ENCODE data around the gene DYSF. TPM values are rescaled to one million over a fixed set of nuclear protein-coding genes. Genes with fewer than 3 reads are reported as not detected.
"Not testable (repeated sequence)": the region's sequence is repeated elsewhere in the genome, so short reads cannot be mapped to it uniquely, and the experiment has no call there.

The DYSF gene
- polyA plus RNA-seq, 4 donors: 0.67 to 5.0 (median 3.2) TPM

- WGBS, 3 donors: 83 to 92% (median 88%) methylated on average over 1 of the region's 1 CpG
- H3K4me3 ChIP-seq (ENCODE audit: low read depth in 1 of 3, low read length in 3 of 3): no peak overlapping the region
- FAIRE-seq (no peak), DNase-seq (no peak)
- H3K4me1 ChIP-seq (ENCODE audit: control insufficient read depth in 3 of 3, insufficient read depth in 2 of 3, low read depth in 1 of 3, low read length in 2 of 3): no peaks in the 10 kb centered on the region
- peaks cover 0 to 2% of the 10 kb centered on the region in 2 donors for H3K9me3 ChIP-seq (ENCODE audit: control insufficient read depth in 2 of 2, insufficient read depth in 1 of 2, low read depth in 1 of 2, low read length in 1 of 2)
- H3K27ac ChIP-seq (ENCODE audit: low read depth in 1 of 3, low read length in 2 of 3): no peak overlapping the region
- H3K36me3 ChIP-seq (ENCODE audit: control insufficient read depth in 3 of 3, insufficient read depth in 2 of 3, low read depth in 1 of 3, low read length in 3 of 3): no peaks in the 10 kb centered on the region
- peaks cover 0 to 2% (median 0%) of the 10 kb centered on the region in 3 donors for H3K27me3 ChIP-seq (ENCODE audit: control insufficient read depth in 3 of 3, insufficient read depth in 3 of 3, low read length in 3 of 3)
These were observed 194.0 kb downstream of the DYSF start for GRCh38 chr2:71647356-71647755.

GRCh38 chr2:71655498-71655897 is 202.1 kb downstream of the DYSF start:
- no peak for FAIRE-seq
- no peak overlapping the region for H3K27ac ChIP-seq (ENCODE audit: low read depth in 1 of 3, low read length in 2 of 3)
- H3K9me3 ChIP-seq (ENCODE audit: control insufficient read depth in 2 of 2, insufficient read depth in 1 of 2, low read depth in 1 of 2, low read length in 1 of 2): peaks cover 0 to 18% of the 10 kb centered on the region in 2 donors
- no peak for DNase-seq
- no peaks in the 10 kb centered on the region for H3K36me3 ChIP-seq (ENCODE audit: control insufficient read depth in 3 of 3, insufficient read depth in 2 of 3, low read depth in 1 of 3, low read length in 3 of 3)
- H3K4me1 ChIP-seq (ENCODE audit: control insufficient read depth in 3 of 3, insufficient read depth in 2 of 3, low read depth in 1 of 3, low read length in 2 of 3): no peaks in the 10 kb centered on the region
- H3K27me3 ChIP-seq (ENCODE audit: control insufficient read depth in 3 of 3, insufficient read depth in 3 of 3, low read length in 3 of 3): no peaks in the 10 kb centered on the region
- H3K4me3 ChIP-seq (ENCODE audit: low read depth in 1 of 3, low read length in 3 of 3): no peak overlapping the region
- WGBS, 3 donors: 71 to 85% (median 85%) methylated on average over 2 of the region's 2 CpGs

GRCh38 chr2:71658256-71658655 is 204.9 kb downstream of the DYSF start:
- not testable (repeated sequence) for DNase-seq; H3K36me3 ChIP-seq (ENCODE audit: control insufficient read depth in 3 of 3, insufficient read depth in 2 of 3, low read depth in 1 of 3, low read length in 3 of 3); H3K4me3 ChIP-seq (ENCODE audit: low read depth in 1 of 3, low read length in 3 of 3); FAIRE-seq; H3K4me1 ChIP-seq (ENCODE audit: control insufficient read depth in 3 of 3, insufficient read depth in 2 of 3, low read depth in 1 of 3, low read length in 2 of 3); H3K27me3 ChIP-seq (ENCODE audit: control insufficient read depth in 3 of 3, insufficient read depth in 3 of 3, low read length in 3 of 3); H3K27ac ChIP-seq (ENCODE audit: low read depth in 1 of 3, low read length in 2 of 3)
- H3K9me3 ChIP-seq (ENCODE audit: control insufficient read depth in 2 of 2, insufficient read depth in 1 of 2, low read depth in 1 of 2, low read length in 1 of 2): peaks cover 0 to 18% of the 10 kb centered on the region in 2 donors
- 48 to 55% (median 54%) methylated on average over 2 of the region's 2 CpGs for WGBS, 3 donors

- WGBS, 3 donors: 92 to 98% (median 94%) methylated on average over 3 of the region's 3 CpGs
- peaks cover 0 to 18% of the 10 kb centered on the region in 2 donors for H3K9me3 ChIP-seq (ENCODE audit: control insufficient read depth in 2 of 2, insufficient read depth in 1 of 2, low read depth in 1 of 2, low read length in 1 of 2)
- no peak overlapping the region for H3K27ac ChIP-seq (ENCODE audit: low read depth in 1 of 3, low read length in 2 of 3)
- no peak overlapping the region for H3K4me3 ChIP-seq (ENCODE audit: low read depth in 1 of 3, low read length in 3 of 3)
- no peaks in the 10 kb centered on the region for H3K27me3 ChIP-seq (ENCODE audit: control insufficient read depth in 3 of 3, insufficient read depth in 3 of 3, low read length in 3 of 3)
- DNase-seq (no peak), FAIRE-seq (no peak)
- H3K36me3 ChIP-seq (ENCODE audit: control insufficient read depth in 3 of 3, insufficient read depth in 2 of 3, low read depth in 1 of 3, low read length in 3 of 3): no peaks in the 10 kb centered on the region
- no peaks in the 10 kb centered on the region for H3K4me1 ChIP-seq (ENCODE audit: control insufficient read depth in 3 of 3, insufficient read depth in 2 of 3, low read depth in 1 of 3, low read length in 2 of 3)
These were observed 205.4 kb downstream of the DYSF start for GRCh38 chr2:71658771-71659170.

- Histone ChIP-seq H3K27me3 (ENCODE audit: control insufficient read depth in 3 of 3, insufficient read depth in 3 of 3, low read length in 3 of 3) (no peaks in the 10 kb centered on the region), H3K36me3 (ENCODE audit: control insufficient read depth in 3 of 3, insufficient read depth in 2 of 3, low read depth in 1 of 3, low read length in 3 of 3) (no peaks in the 10 kb centered on the region), H3K9me3 (ENCODE audit: control insufficient read depth in 2 of 2, insufficient read depth in 1 of 2, low read depth in 1 of 2, low read length in 1 of 2) (peaks cover 0 to 18% of the 10 kb centered on the region in 2 donors), H3K27ac (ENCODE audit: low read depth in 1 of 3, low read length in 2 of 3) (no peak overlapping the region), H3K4me1 (ENCODE audit: control insufficient read depth in 3 of 3, insufficient read depth in 2 of 3, low read depth in 1 of 3, low read length in 2 of 3) (no peaks in the 10 kb centered on the region), H3K4me3 (ENCODE audit: low read depth in 1 of 3, low read length in 3 of 3) (no peak overlapping the region)
- DNase-seq (no peak), FAIRE-seq (no peak)
- 68 to 69% (median 69%) methylated on average over 5 of the region's 5 CpGs for WGBS, 3 donors
These were observed 206.6 kb downstream of the DYSF start for GRCh38 chr2:71659868-71660518.

- Histone ChIP-seq H3K36me3 (ENCODE audit: control insufficient read depth in 3 of 3, insufficient read depth in 2 of 3, low read depth in 1 of 3, low read length in 3 of 3) (no peaks in the 10 kb centered on the region), H3K4me3 (ENCODE audit: low read depth in 1 of 3, low read length in 3 of 3) (no peak overlapping the region), H3K4me1 (ENCODE audit: control insufficient read depth in 3 of 3, insufficient read depth in 2 of 3, low read depth in 1 of 3, low read length in 2 of 3) (no peaks in the 10 kb centered on the region), H3K9me3 (ENCODE audit: control insufficient read depth in 2 of 2, insufficient read depth in 1 of 2, low read depth in 1 of 2, low read length in 1 of 2) (peaks cover 0 to 18% of the 10 kb centered on the region in 2 donors), H3K27me3 (ENCODE audit: control insufficient read depth in 3 of 3, insufficient read depth in 3 of 3, low read length in 3 of 3) (no peaks in the 10 kb centered on the region), H3K27ac (ENCODE audit: low read depth in 1 of 3, low read length in 2 of 3) (no peak overlapping the region)
- 61 to 76% (median 73%) methylated on average over 3 of the region's 3 CpGs for WGBS, 3 donors
- DNase-seq: no peak
- FAIRE-seq: no peak
These were observed 208.4 kb downstream of the DYSF start for GRCh38 chr2:71661782-71662181.

- DNase-seq (no peak), FAIRE-seq (no peak)
- Histone ChIP-seq H3K27ac (ENCODE audit: low read depth in 1 of 3, low read length in 2 of 3) (no peak overlapping the region), H3K9me3 (ENCODE audit: control insufficient read depth in 2 of 2, insufficient read depth in 1 of 2, low read depth in 1 of 2, low read length in 1 of 2) (peaks cover 0 to 11% of the 10 kb centered on the region in 2 donors), H3K4me3 (ENCODE audit: low read depth in 1 of 3, low read length in 3 of 3) (no peak overlapping the region), H3K27me3 (ENCODE audit: control insufficient read depth in 3 of 3, insufficient read depth in 3 of 3, low read length in 3 of 3) (no peaks in the 10 kb centered on the region), H3K36me3 (ENCODE audit: control insufficient read depth in 3 of 3, insufficient read depth in 2 of 3, low read depth in 1 of 3, low read length in 3 of 3) (no peaks in the 10 kb centered on the region), H3K4me1 (ENCODE audit: control insufficient read depth in 3 of 3, insufficient read depth in 2 of 3, low read depth in 1 of 3, low read length in 2 of 3) (no peaks in the 10 kb centered on the region)
- 87 to 92% (median 88%) methylated on average over 18 of the region's 18 CpGs for WGBS, 3 donors
These were observed 209.5 kb downstream of the DYSF start for GRCh38 chr2:71662665-71663394.

GRCh38 chr2:71664161-71664560 is 210.8 kb downstream of the DYSF start:
- Histone ChIP-seq H3K27me3 (ENCODE audit: control insufficient read depth in 3 of 3, insufficient read depth in 3 of 3, low read length in 3 of 3) (no peaks in the 10 kb centered on the region), H3K36me3 (ENCODE audit: control insufficient read depth in 3 of 3, insufficient read depth in 2 of 3, low read depth in 1 of 3, low read length in 3 of 3) (no peaks in the 10 kb centered on the region), H3K9me3 (ENCODE audit: control insufficient read depth in 2 of 2, insufficient read depth in 1 of 2, low read depth in 1 of 2, low read length in 1 of 2) (peaks cover 0 to 2% of the 10 kb centered on the region in 2 donors), H3K4me1 (ENCODE audit: control insufficient read depth in 3 of 3, insufficient read depth in 2 of 3, low read depth in 1 of 3, low read length in 2 of 3) (no peaks in the 10 kb centered on the region), H3K27ac (ENCODE audit: low read depth in 1 of 3, low read length in 2 of 3) (no peak overlapping the region), H3K4me3 (ENCODE audit: low read depth in 1 of 3, low read length in 3 of 3) (no peak overlapping the region)
- no peak for DNase-seq
- no peak for FAIRE-seq
- 77 to 79% (median 77%) methylated on average over 11 of the region's 11 CpGs for WGBS, 3 donors
